GM23338 (cell line): ENCODE results near the gene RAB12. TPM values are rescaled to one million over a fixed set of nuclear protein-coding genes. Genes with fewer than 3 reads are reported as not detected.
A peak's percentile ranks its signal among the peaks of the same experiment; 100 is the strongest.

Experiments used
- ATAC-seq: fragments of 200-7000 bp; cut with Tn5 transposase; 3 replicates; pipeline ENCODE4 v1.9.1; 2020
- DNase-seq: peaks from one replicate; pipeline ENCODE4 v3.0.0-alpha.2; 2015; ENCODE audit warnings: low spot score
- H2AFZ ChIP-seq: fragments of 200-600 bp; sonication (generic); 2 replicates; pipeline ENCODE4 v1.8.0; 2016; ENCODE audit warnings: antibody characterized with exemption, mild to moderate bottlenecking, moderate library complexity
- H3F3A ChIP-seq: fragments of 200-600 bp; sonication (generic); replicated peaks from 2 replicates; pipeline ENCODE4 v1.8.0; 2017; ENCODE audit warnings: antibody characterized with exemption, mixed run types, low read depth
- H3K27ac ChIP-seq: fragments of 200-600 bp; sonication (generic); 2 replicates; pipeline ENCODE4 v1.6.1; 2016; ENCODE audit warnings: low read depth
- H3K27me3 ChIP-seq: fragments of 200-600 bp; sonication (generic); 2 replicates; pipeline ENCODE4 v1.8.0; 2016; ENCODE audit warnings: mild to moderate bottlenecking, mixed run types, moderate library complexity; ENCODE audit not compliant: insufficient read depth
- H3K36me3 ChIP-seq: fragments of 200-600 bp; sonication (generic); 2 replicates; pipeline ENCODE4 v1.8.0; 2016; ENCODE audit warnings: mild to moderate bottlenecking; ENCODE audit not compliant: insufficient read depth
- H3K4me1 ChIP-seq: fragments of 200-600 bp; sonication (generic); 2 replicates; pipeline ENCODE4 v1.8.0; 2016; ENCODE audit warnings: mild to moderate bottlenecking, moderate library complexity; ENCODE audit not compliant: insufficient read depth
- H3K4me2 ChIP-seq: fragments of 200-600 bp; sonication (generic); 2 replicates; pipeline ENCODE4 v1.7.1; 2017; ENCODE audit warnings: mixed run types
- H3K4me3 ChIP-seq: fragments of 200-600 bp; sonication (generic); 2 replicates; pipeline ENCODE4 v1.6.1; 2016; ENCODE audit warnings: mixed run types
- H3K79me2 ChIP-seq: fragments of 200-600 bp; sonication (generic); replicated peaks from 2 replicates; pipeline ENCODE4 v1.8.0; 2017; ENCODE audit warnings: mild to moderate bottlenecking; ENCODE audit not compliant: insufficient read depth
- H3K9me2 ChIP-seq: fragments of 200-600 bp; sonication (generic); 2 replicates; pipeline ENCODE4 v1.8.0; 2017; ENCODE audit not compliant: insufficient read depth
- H4K20me1 ChIP-seq: fragments of 200-600 bp; sonication (generic); replicated peaks from 2 replicates; pipeline ENCODE4 v1.8.0; 2017; ENCODE audit warnings: mild to moderate bottlenecking; ENCODE audit not compliant: insufficient read depth
- H3K27ac Mint-ChIP-seq: 2 replicates; pipeline ENCODE4 v1.8.0; 2020; ENCODE audit warnings: inconsistent platforms, mild to moderate bottlenecking, moderate library complexity, mixed read lengths
- H3K27me3 Mint-ChIP-seq: 3 replicates; pipeline ENCODE4 v1.8.0; 2022; ENCODE audit warnings: low read depth, mild to moderate bottlenecking, moderate library complexity, mixed read lengths, inconsistent platforms; ENCODE audit not compliant: insufficient read depth, poor library complexity
- H3K36me3 Mint-ChIP-seq: 3 replicates; pipeline ENCODE4 v1.8.0; 2021; ENCODE audit warnings: low read depth, mild to moderate bottlenecking, inconsistent platforms, moderate library complexity, mixed read lengths
- H3K4me1 Mint-ChIP-seq: 3 replicates; pipeline ENCODE4 v1.8.0; 2020; ENCODE audit warnings: mild to moderate bottlenecking, inconsistent platforms, mixed read lengths
- H3K4me3 Mint-ChIP-seq: 3 replicates; pipeline ENCODE4 v1.8.0; 2021; ENCODE audit warnings: moderate library complexity, mild to moderate bottlenecking, inconsistent platforms, mixed read lengths
- H3K9me3 Mint-ChIP-seq: 3 replicates; pipeline ENCODE4 v1.8.0; 2020; ENCODE audit warnings: moderate library complexity, mild to moderate bottlenecking, inconsistent platforms, mixed read lengths
- CREB1 ChIP-seq: fragments of 250-450 bp; sonication (Bioruptor Pico); IDR thresholded peaks from 2 replicates; pipeline ENCODE4 v1.5.0; 2020; ENCODE audit warnings: low read depth, mild to moderate bottlenecking, moderate library complexity
- CTCF ChIP-seq, 2 experiments: fragments of 200-600 bp in 1 of 2; sonication (generic) in 1 of 2; conservative IDR thresholded peaks; 2 replicates each; pipeline versions ENCODE4 v1.5.1 to v1.6.1; 2016 to 2017; ENCODE audit warnings: antibody characterized with exemption in 2 of 2, low read depth in 2 of 2, mild to moderate bottlenecking in 2 of 2, moderate library complexity in 1 of 2
- ETS1 ChIP-seq: IDR thresholded peaks from 2 replicates; pipeline ENCODE4 v1.6.1; 2016; ENCODE audit warnings: antibody characterized with exemption
- EZH2 ChIP-seq: fragments of 200-600 bp; sonication (generic); IDR thresholded peaks from one replicate; pipeline ENCODE4 v1.8.0; 2017; ENCODE audit warnings: antibody characterized with exemption, mild to moderate bottlenecking, low read depth; ENCODE audit not compliant: unreplicated experiment
- EZH2phosphoT487 ChIP-seq: fragments of 200-600 bp; sonication (generic); IDR thresholded peaks from one replicate; pipeline ENCODE4 v1.8.1; 2018; ENCODE audit warnings: antibody characterized with exemption; ENCODE audit not compliant: unreplicated experiment
- JUNB ChIP-seq: IDR thresholded peaks from one replicate; pipeline ENCODE4 v1.6.1; 2016; ENCODE audit warnings: antibody characterized with exemption; ENCODE audit not compliant: unreplicated experiment
- NANOG ChIP-seq: IDR thresholded peaks from 2 replicates; pipeline ENCODE4 v1.6.1; 2016; ENCODE audit warnings: antibody characterized with exemption, borderline replicate concordance
- POLR2AphosphoS5 ChIP-seq: IDR thresholded peaks from 2 replicates; pipeline ENCODE4 v1.6.1; 2016; ENCODE audit warnings: antibody characterized with exemption, low read depth
- STAT1 ChIP-seq: IDR thresholded peaks from one replicate; pipeline ENCODE4 v1.6.1; 2016; ENCODE audit warnings: antibody characterized with exemption; ENCODE audit not compliant: unreplicated experiment
- ZNF114 ChIP-seq: fragments of 250-450 bp; sonication (Bioruptor Pico); IDR thresholded peaks from 2 replicates; pipeline ENCODE4 v1.5.0; 2020; ENCODE audit warnings: mild to moderate bottlenecking, moderate library complexity
- ZNF331 ChIP-seq: fragments of 250-450 bp; sonication (Bioruptor Pico); IDR thresholded peaks from 2 replicates; pipeline ENCODE4 v1.5.0; 2020; ENCODE audit warnings: low read depth, mild to moderate bottlenecking, moderate library complexity
- polyA plus RNA-seq: library from polyadenylated mRNA; unstranded; fragments of >200 nt; fragmentation: Nextera tagmentation; extraction: Ambion mirVana; gene quantifications from 2 replicates; pipeline ENCODE4 v1.2.1, GENCODE V29; 2016
- total RNA-seq: library from RNA; depleted of rRNA; stranded (reverse); fragments of >200 nt; shearing (Covaris generic); gene quantifications from 2 replicates; pipeline ENCODE4 v1.2.3, GENCODE V29; 2014
- TF ChIP-seq, protein P1 (sequence below): IDR thresholded peaks from one replicate; pipeline ENCODE4 v1.6.1; 2018; ENCODE audit warnings: antibody characterized with exemption; ENCODE audit not compliant: unreplicated experiment

The RAB12 gene
- total and polyA plus RNA-seq, 2 experiments from 2014 or later = 16.7 to 80.4 TPM

DNA sequence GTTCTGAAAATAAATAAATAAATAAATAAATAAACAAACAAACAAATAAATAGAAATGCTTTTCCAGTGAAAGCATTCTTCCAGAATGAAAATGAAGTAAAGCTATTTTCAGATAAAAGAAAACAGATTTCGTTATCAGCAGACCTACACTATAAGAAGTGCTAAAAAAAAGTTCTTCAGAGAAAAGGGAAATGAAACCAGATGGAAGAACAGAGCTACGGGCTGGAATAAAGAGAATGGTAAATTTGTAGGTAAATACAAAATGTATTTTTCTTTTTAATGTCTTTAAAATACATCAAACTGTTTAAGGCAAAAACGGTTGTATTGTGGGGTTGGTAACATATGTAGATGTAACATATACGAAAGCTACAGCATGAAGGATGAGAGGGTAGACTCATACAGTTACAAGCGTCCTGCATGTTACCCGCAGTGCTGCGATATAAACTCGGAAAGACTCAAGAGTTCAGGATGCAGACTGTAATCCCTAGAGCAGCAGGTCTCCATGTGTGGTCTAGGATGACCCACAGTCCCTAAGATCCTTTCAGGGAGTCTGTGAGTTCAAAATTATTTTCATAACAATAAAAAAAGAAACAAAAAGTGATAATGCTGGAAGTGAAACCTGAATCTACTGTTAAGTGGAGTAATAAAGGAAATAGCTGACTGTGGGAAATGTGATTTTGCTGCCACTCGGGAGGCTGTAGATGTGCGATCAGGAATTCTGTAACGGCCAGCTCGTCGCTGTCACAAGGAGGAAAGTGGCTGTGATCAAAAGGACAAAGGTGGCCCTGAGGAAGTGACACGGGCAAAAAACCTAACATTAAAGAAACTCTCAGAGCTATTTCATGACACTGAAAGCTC lies 5.3 kb upstream of the RAB12 start:
- Histone ChIP-seq H3K9me2 (no peaks in the 10 kb centered on the region), H3K27me3 (peaks cover 10% of the 10 kb centered on the region), H3F3A (no peaks in the 10 kb centered on the region), H3K36me3 (no peaks in the 10 kb centered on the region), H2AFZ (peak overlapping the region; percentile 97), H3K4me3 (no peak overlapping the region), H4K20me1 (no peaks in the 10 kb centered on the region; the same call in 1 of the 2 replicates), H3K79me2 (no peaks in the 10 kb centered on the region), H3K27ac (no peak overlapping the region), H3K4me1 (peaks cover 28% of the 10 kb centered on the region), H3K4me2 (no peak overlapping the region)
- Mint-ChIP-seq H3K4me1 (peaks cover 22% of the 10 kb centered on the region), H3K9me3 (peaks cover 1% of the 10 kb centered on the region; the same call in 2 of the 3 replicates), H3K27ac (no peak overlapping the region), H3K36me3 (no peaks in the 10 kb centered on the region; the same call in 2 of the 3 replicates), H3K4me3 (no peak overlapping the region), H3K27me3 (peaks cover 2% of the 10 kb centered on the region)
- TF ChIP-seq EZH2phosphoT487 (no peak), ZNF331 (CRISPR knock-in tag) (no peak), JUNB (no peak), ETS1 (no peak)
- no peak for ATAC-seq
- no peak for DNase-seq

GRCh38 chr18:8605974-8606373 lies 3.3 kb upstream of the RAB12 start:
- H3K4me3 ChIP-seq = no peak overlapping the region
- peaks cover 26% of the 10 kb centered on the region for H3K4me1 Mint-ChIP-seq
- H3K36me3 ChIP-seq = no peaks in the 10 kb centered on the region
- peaks cover 13% of the 10 kb centered on the region for H3K79me2 ChIP-seq
- H3K27me3 ChIP-seq = peaks cover 10% of the 10 kb centered on the region
- no peaks in the 10 kb centered on the region; the same call in 1 of the 2 replicates for H3F3A ChIP-seq
- no peak overlapping the region for H3K4me3 Mint-ChIP-seq
- H3K9me2 ChIP-seq = no peaks in the 10 kb centered on the region
- H3K4me1 ChIP-seq = peaks cover 32% of the 10 kb centered on the region
- H3K9me3 Mint-ChIP-seq = peaks cover 3% of the 10 kb centered on the region; the same call in 1 of the 3 replicates
- no peak overlapping the region for H3K27ac Mint-ChIP-seq
- H3K27me3 Mint-ChIP-seq = peaks cover 8% of the 10 kb centered on the region
- H3K4me2 ChIP-seq = no peak overlapping the region
- H3K27ac ChIP-seq = no peak overlapping the region
- peaks cover 6% of the 10 kb centered on the region for H4K20me1 ChIP-seq
- no peak for DNase-seq
- peak overlapping the region; percentile 59 for H2AFZ ChIP-seq
- no peak for ATAC-seq
- H3K36me3 Mint-ChIP-seq = peaks cover 7% of the 10 kb centered on the region
- TF ChIP-seq EZH2phosphoT487 (no peak), STAT1 (no peak), CTCF (conservative IDR thresholded peaks at IDR 0.05; ENCODE audit: low read depth in 2 of 2) (no peak), POLR2AphosphoS5 (no peak), NANOG (no peak), EZH2 (no peak), JUNB (no peak), CREB1 (no peak), ZNF331 (CRISPR knock-in tag) (no peak), ETS1 (no peak), ZNF114 (CRISPR knock-in tag) (no peak)
- TF ChIP-seq, protein P1, sequence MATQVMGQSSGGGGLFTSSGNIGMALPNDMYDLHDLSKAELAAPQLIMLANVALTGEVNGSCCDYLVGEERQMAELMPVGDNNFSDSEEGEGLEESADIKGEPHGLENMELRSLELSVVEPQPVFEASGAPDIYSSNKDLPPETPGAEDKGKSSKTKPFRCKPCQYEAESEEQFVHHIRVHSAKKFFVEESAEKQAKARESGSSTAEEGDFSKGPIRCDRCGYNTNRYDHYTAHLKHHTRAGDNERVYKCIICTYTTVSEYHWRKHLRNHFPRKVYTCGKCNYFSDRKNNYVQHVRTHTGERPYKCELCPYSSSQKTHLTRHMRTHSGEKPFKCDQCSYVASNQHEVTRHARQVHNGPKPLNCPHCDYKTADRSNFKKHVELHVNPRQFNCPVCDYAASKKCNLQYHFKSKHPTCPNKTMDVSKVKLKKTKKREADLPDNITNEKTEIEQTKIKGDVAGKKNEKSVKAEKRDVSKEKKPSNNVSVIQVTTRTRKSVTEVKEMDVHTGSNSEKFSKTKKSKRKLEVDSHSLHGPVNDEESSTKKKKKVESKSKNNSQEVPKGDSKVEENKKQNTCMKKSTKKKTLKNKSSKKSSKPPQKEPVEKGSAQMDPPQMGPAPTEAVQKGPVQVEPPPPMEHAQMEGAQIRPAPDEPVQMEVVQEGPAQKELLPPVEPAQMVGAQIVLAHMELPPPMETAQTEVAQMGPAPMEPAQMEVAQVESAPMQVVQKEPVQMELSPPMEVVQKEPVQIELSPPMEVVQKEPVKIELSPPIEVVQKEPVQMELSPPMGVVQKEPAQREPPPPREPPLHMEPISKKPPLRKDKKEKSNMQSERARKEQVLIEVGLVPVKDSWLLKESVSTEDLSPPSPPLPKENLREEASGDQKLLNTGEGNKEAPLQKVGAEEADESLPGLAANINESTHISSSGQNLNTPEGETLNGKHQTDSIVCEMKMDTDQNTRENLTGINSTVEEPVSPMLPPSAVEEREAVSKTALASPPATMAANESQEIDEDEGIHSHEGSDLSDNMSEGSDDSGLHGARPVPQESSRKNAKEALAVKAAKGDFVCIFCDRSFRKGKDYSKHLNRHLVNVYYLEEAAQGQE = no peak
